Measurements from ENCODE around the gene USP20. TPM values are rescaled to one million over a fixed set of nuclear protein-coding genes. Genes with fewer than 3 reads are reported as not detected.

The USP20 gene
- total and polyA plus RNA-seq, 9 donors = 6.0 to 16.5 (median 13.9) TPM

DNA sequence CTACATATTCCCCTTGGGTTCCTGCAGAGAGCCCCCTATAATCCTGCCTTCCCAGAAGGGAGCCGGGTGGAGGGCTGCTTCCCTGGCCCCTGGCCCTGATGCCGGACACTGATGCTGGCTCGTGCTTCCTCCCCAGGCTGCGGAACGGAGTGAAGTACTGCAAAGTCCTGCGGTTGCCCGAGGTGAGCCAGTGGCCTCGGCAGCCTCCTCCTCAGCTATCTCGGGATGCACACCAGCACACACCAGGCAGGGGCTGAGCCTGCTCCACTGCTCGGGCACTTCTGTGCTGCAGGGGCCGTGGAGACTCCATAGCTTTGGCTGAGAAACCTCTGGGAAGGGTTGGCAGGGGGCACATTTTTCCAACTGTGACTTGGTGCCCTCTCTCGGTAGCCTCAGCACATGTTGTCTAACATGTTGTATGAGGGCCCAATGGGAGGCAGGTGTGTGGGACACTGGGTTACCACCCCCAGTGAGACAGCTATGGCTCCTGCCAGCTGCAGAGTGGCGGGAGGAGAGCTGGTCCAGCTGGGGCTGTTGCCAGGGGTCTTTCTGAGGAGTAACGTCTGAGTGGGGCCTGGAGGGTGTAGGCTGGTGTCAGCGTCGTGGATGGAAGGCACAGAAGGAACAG is 38.4 kb downstream of the USP20 start:
- Histone ChIP-seq H3K4me1 (ENCODE audit: control insufficient read depth, insufficient read depth, low read length) (peaks cover 5% of the 10 kb centered on the region), H3K4me3 (ENCODE audit: low read length) (no peak overlapping the region), H3K27me3 (ENCODE audit: control insufficient read depth, insufficient read depth, low read length) (no peaks in the 10 kb centered on the region), H3K9me3 (replicated peaks; ENCODE audit: control insufficient read depth, low read depth, low read length) (no peaks in the 10 kb centered on the region), H3K36me3 (ENCODE audit: control insufficient read depth, insufficient read depth, low read length) (peaks cover 34% of the 10 kb centered on the region), H3K27ac (ENCODE audit: low read length) (no peak overlapping the region)
- WGBS (ENCODE audit: insufficient coverage) = 79% methylated on average over 12 of the region's 16 CpGs
- DNase-seq = no peak

DNA sequence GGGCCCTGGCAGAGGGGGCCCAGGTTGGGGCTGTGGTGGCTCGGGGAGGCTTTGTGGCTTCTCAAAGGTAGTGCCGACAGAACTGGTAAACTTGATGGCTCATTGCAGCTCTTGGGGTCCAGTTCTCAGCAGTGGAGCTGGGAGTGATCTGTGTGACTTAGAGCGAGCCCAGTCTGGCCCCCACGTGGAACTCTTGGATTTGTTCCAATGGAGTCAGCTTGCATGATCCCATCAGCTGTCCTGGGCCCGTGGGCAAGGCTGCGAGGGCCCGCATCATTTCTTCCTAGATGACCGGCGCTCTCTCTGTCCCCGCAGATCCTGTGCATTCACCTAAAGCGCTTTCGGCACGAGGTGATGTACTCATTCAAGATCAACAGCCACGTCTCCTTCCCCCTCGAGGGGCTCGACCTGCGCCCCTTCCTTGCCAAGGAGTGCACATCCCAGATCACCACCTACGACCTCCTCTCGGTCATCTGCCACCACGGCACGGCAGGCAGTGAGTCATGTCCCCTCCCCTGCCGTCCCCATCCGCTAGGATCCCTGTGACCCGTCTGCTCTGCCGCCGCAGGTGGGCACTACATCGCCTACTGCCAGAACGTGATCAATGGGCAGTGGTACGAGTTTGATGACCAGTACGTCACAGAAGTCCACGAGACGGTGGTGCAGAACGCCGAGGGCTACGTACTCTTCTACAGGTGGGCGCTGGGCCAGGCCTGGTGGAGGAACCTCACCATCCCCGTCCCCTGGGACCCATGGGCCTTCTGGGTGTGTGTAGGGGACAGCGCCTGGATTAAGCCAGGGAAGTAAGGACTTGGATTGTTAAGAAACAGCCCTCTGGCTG is 39.2 kb downstream of the USP20 start:
- WGBS (ENCODE audit: insufficient coverage) = 89% methylated on average over 34 of the region's 38 CpGs
- H3K36me3 ChIP-seq (ENCODE audit: control insufficient read depth, insufficient read depth, low read length) = peaks cover 26% of the 10 kb centered on the region
- H3K27ac ChIP-seq (ENCODE audit: low read length) = no peak overlapping the region
- H3K4me3 ChIP-seq (ENCODE audit: low read length) = no peak overlapping the region
- no peaks in the 10 kb centered on the region for H3K9me3 ChIP-seq (replicated peaks; ENCODE audit: control insufficient read depth, low read depth, low read length)
- peaks cover 5% of the 10 kb centered on the region for H3K4me1 ChIP-seq (ENCODE audit: control insufficient read depth, insufficient read depth, low read length)
- no peak for DNase-seq
- H3K27me3 ChIP-seq (ENCODE audit: control insufficient read depth, insufficient read depth, low read length) = no peaks in the 10 kb centered on the region

DNA sequence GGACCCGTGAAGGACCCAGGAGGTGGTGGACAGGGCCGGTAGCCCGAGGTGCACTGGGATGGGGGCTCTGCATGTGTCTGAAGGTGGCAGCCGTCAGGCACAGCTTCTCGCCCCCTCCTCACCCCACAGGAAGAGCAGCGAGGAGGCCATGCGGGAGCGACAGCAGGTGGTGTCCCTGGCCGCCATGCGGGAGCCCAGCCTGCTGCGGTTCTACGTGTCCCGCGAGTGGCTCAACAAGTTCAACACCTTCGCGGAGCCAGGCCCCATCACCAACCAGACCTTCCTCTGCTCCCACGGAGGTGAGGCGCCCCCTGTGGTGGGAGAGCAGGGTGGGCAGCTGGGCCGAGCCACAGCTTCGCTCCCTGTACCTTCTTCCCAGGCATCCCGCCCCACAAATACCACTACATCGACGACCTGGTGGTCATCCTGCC is 39.9 kb downstream of the USP20 start:
- WGBS (ENCODE audit: insufficient coverage) = 77% methylated on average over 6 of the region's 23 CpGs
- Histone ChIP-seq H3K36me3 (ENCODE audit: control insufficient read depth, insufficient read depth, low read length) (peaks cover 29% of the 10 kb centered on the region), H3K4me3 (ENCODE audit: low read length) (no peak overlapping the region), H3K27me3 (ENCODE audit: control insufficient read depth, insufficient read depth, low read length) (no peaks in the 10 kb centered on the region), H3K27ac (ENCODE audit: low read length) (no peak overlapping the region), H3K4me1 (ENCODE audit: control insufficient read depth, insufficient read depth, low read length) (peaks cover 7% of the 10 kb centered on the region), H3K9me3 (replicated peaks; ENCODE audit: control insufficient read depth, low read depth, low read length) (no peaks in the 10 kb centered on the region)
- DNase-seq = no peak

DNA sequence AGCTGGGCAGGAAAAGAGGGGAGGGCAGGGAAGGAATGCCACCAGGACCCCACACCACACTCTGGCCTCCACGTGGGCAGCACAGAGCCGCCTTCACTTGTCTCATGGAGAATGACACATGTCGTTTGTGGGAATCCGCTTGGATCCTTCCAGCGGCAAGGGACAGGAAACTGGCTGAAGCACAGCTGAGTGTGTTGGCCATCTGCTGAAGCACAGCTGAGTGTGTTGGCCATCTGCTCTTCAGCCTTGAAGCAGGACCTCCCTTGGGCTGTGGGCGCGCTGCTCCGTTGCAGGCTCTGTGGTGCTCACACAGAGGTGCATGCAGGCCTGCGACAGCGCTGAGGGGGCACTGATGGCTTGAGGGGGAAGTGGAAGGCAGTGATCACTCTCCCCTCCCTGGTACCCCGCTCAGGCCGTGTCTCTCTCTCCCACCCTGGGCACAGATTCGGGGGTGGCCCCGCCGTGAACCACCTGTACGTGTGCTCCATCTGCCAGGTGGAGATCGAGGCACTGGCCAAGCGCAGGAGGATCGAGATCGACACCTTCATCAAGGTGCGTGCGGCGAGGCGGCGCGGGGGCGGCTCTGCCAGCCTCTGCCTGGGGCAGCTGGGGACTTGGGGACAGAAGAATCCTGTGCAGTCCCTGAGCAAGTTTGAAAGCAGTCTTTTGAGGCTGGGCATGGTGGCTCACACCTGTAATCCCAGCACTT is 40.6 kb downstream of the USP20 start:
- H3K4me1 ChIP-seq (ENCODE audit: control insufficient read depth, insufficient read depth, low read length) = peaks cover 10% of the 10 kb centered on the region
- DNase-seq = peak; percentile 65
- peaks cover 35% of the 10 kb centered on the region for H3K36me3 ChIP-seq (ENCODE audit: control insufficient read depth, insufficient read depth, low read length)
- no peaks in the 10 kb centered on the region for H3K27me3 ChIP-seq (ENCODE audit: control insufficient read depth, insufficient read depth, low read length)
- 83% methylated on average over 24 of the region's 27 CpGs for WGBS (ENCODE audit: insufficient coverage)
- H3K27ac ChIP-seq (ENCODE audit: low read length) = no peak overlapping the region
- no peak overlapping the region for H3K4me3 ChIP-seq (ENCODE audit: low read length)
- H3K9me3 ChIP-seq (replicated peaks; ENCODE audit: control insufficient read depth, low read depth, low read length) = no peaks in the 10 kb centered on the region

DNA sequence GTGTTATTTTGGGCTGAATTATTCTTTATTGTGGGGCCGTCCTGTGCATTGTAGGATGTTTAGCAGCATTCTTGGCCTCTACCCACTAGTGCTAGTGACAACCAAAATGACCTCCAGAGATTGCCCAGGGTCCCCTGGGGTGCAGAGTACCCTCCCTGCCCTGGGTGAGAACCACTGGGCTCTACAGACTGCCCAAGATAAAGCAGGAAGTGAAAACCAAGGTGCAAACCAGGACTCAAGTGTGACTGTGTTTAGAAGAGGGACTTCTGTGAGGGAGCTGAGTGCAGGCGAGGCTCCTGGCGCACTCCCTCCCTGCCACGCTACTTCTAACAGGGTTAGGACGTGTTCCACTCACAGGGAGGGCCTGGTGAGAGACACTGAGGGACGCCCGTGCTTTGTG is 41.6 kb downstream of the USP20 start:
- Histone ChIP-seq H3K4me1 (ENCODE audit: control insufficient read depth, insufficient read depth, low read length) (peaks cover 15% of the 10 kb centered on the region), H3K4me3 (ENCODE audit: low read length) (no peak overlapping the region), H3K27me3 (ENCODE audit: control insufficient read depth, insufficient read depth, low read length) (no peaks in the 10 kb centered on the region), H3K36me3 (ENCODE audit: control insufficient read depth, insufficient read depth, low read length) (peaks cover 42% of the 10 kb centered on the region), H3K27ac (ENCODE audit: low read length) (no peak overlapping the region), H3K9me3 (replicated peaks; ENCODE audit: control insufficient read depth, low read depth, low read length) (no peaks in the 10 kb centered on the region)
- WGBS (ENCODE audit: insufficient coverage) = 89% methylated on average over 6 of the region's 7 CpGs
- DNase-seq = no peak

DNA sequence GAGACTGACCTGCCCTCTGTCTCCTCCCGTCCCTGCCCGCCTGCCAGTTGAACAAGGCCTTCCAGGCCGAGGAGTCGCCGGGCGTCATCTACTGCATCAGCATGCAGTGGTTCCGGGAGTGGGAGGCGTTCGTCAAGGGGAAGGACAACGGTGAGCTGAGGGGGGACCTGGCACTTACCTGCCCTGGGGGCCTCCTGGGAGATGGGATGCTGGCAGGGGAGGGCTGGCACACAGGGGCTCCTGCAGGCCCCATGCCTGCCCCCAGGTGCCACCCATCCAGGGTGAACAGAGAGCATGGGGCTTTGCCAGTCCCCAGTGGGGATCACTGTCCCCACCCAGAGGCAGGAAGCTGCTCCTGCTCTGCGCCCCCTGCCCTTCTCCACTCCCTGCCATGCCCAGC is 43.0 kb downstream of the USP20 start:
- peaks cover 47% of the 10 kb centered on the region for H3K36me3 ChIP-seq (ENCODE audit: control insufficient read depth, insufficient read depth, low read length)
- no peak overlapping the region for H3K27ac ChIP-seq (ENCODE audit: low read length)

DNA sequence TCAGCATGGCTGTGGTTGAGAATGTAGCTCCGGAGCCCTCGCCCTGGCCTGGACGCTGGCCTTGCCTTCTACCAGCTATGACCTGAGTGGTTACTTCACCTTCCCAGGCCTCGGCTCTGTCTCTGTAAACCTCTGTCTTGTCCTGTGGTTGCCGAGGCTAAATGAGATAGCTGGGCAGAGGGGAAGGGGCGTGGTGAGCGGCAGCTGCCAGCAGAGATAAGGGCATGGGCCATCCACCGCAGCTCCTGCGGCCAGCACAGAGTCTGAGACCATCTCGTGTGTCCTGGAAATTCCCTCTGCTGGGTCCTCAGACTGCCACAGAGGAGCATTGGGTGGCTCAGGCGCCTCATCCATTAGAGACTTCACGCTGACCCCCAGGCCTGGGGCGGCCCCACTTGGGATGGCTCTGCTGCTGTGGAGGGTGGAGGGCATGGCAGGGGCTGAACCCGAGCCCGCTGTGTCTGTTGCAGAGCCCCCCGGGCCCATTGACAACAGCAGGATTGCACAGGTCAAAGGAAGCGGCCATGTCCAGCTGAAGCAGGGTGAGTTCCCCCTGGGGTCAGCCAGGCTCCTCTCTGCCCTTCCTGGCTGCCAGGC is 43.9 kb downstream of the USP20 start:
- DNase-seq = no peak
- Histone ChIP-seq H3K27me3 (ENCODE audit: control insufficient read depth, insufficient read depth, low read length) (no peaks in the 10 kb centered on the region), H3K27ac (ENCODE audit: low read length) (no peak overlapping the region), H3K4me3 (ENCODE audit: low read length) (no peak overlapping the region), H3K36me3 (ENCODE audit: control insufficient read depth, insufficient read depth, low read length) (peaks cover 42% of the 10 kb centered on the region), H3K4me1 (ENCODE audit: control insufficient read depth, insufficient read depth, low read length) (peaks cover 12% of the 10 kb centered on the region), H3K9me3 (replicated peaks; ENCODE audit: control insufficient read depth, low read depth, low read length) (no peaks in the 10 kb centered on the region)
- WGBS (ENCODE audit: insufficient coverage) = 93% methylated on average over 16 of the region's 17 CpGs

More for the DNA sequence above, 43.0 kb downstream of the USP20 start:
- Histone ChIP-seq H3K9me3 (replicated peaks; ENCODE audit: control insufficient read depth, low read depth, low read length) (no peaks in the 10 kb centered on the region), H3K4me3 (ENCODE audit: low read length) (no peak overlapping the region), H3K27me3 (ENCODE audit: control insufficient read depth, insufficient read depth, low read length) (no peaks in the 10 kb centered on the region), H3K4me1 (ENCODE audit: control insufficient read depth, insufficient read depth, low read length) (peaks cover 17% of the 10 kb centered on the region)
- WGBS (ENCODE audit: insufficient coverage) = 97% methylated on average over 7 of the region's 11 CpGs
- DNase-seq = no peak

DNA sequence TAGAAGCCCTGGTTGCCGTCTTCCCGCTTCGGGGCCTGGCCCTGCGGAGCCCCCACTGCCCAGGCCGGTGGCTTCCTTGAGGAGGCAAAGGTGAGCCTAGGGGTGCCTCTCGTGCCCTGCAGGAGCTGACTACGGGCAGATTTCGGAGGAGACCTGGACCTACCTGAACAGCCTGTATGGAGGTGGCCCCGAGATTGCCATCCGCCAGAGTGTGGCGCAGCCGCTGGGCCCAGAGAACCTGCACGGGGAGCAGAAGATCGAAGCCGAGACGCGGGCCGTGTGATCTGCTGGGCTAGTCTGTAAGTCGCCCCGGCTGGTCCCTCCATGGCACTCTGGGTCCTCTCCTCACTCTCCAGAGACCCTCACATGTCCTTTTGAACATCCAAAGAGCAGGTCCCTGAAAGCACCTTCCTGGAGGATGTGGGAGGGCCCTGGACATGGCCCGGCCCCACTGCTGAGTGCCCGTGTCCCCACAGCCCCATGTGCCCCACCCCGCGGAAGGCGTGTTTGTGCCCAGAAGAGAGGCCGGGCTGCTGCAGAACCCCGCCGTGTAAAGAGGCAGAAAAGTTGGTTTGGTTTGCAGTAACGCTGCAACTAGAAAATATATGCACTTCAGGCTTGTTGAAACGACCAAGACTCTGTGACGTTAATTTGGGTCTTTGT is 44.9 kb downstream of the USP20 start:
- peaks cover under 1% of the 10 kb centered on the region for H3K27me3 ChIP-seq (ENCODE audit: control insufficient read depth, insufficient read depth, low read length)
- no peak overlapping the region for H3K4me3 ChIP-seq (ENCODE audit: low read length)
- H3K9me3 ChIP-seq (replicated peaks; ENCODE audit: control insufficient read depth, low read depth, low read length) = no peaks in the 10 kb centered on the region
- WGBS (ENCODE audit: insufficient coverage) = 82% methylated on average over 30 of the region's 31 CpGs
- no peak for DNase-seq
- no peak overlapping the region for H3K27ac ChIP-seq (ENCODE audit: low read length)
- H3K4me1 ChIP-seq (ENCODE audit: control insufficient read depth, insufficient read depth, low read length) = peaks cover 21% of the 10 kb centered on the region
- H3K36me3 ChIP-seq (ENCODE audit: control insufficient read depth, insufficient read depth, low read length) = peaks cover 33% of the 10 kb centered on the region

DNA sequence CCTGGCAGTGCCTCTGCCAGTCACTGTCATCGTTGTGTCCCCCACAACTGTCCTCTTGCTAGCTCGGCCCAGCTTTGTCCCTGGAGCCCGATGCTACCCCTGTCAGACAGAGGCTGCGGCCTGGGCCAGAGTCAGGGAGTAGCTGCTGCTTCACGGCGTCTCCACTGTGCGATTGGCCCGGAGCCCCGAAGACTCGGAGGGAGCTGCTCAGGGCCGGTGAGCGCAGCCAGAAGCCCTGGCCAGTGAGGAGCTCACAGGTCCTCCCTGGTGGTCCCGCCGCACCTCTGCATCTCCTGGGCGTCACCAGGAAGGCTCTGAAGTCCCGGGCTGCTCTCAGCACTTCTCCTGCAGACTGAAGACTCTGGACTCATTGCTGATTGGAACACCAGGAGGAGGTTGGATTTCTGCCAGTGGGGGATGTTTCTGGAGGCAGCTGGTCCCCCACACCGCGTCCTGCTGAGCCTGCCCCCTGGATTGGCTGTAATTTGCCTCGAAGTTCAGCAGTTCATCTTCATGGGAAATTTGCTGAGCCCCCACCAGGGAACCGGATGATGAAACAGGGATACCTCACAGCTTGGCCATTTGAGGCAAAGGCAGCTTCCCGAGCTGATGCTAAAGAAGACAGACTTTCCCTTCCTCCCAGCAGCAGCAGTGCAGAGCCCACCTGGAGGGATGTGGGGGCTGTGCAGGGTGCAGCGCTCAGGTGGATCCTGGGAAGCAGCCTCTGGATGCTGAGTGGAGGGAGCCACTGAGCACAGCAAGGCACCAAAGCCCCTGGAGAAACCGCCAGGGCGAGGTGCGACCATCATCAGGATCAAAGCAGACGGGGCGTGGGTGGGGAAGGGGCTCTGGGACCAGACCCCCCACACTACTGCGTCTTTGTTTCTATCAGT is 45.6 kb downstream of the USP20 start:
- H3K9me3 ChIP-seq (replicated peaks; ENCODE audit: control insufficient read depth, low read depth, low read length) = no peaks in the 10 kb centered on the region
- peak; percentile 95 for DNase-seq
- WGBS (ENCODE audit: insufficient coverage) = 13% methylated on average over 19 of the region's 28 CpGs
- peaks cover 3% of the 10 kb centered on the region for H3K27me3 ChIP-seq (ENCODE audit: control insufficient read depth, insufficient read depth, low read length)
- no peak overlapping the region for H3K27ac ChIP-seq (ENCODE audit: low read length)
- peaks cover 29% of the 10 kb centered on the region for H3K4me1 ChIP-seq (ENCODE audit: control insufficient read depth, insufficient read depth, low read length)
- H3K4me3 ChIP-seq (ENCODE audit: low read length) = no peak overlapping the region
- peaks cover 25% of the 10 kb centered on the region for H3K36me3 ChIP-seq (ENCODE audit: control insufficient read depth, insufficient read depth, low read length)

Measured in muscle of leg (tissue), 11 donors.